ENCODE measurements around the gene PKLR. TPM values are rescaled to one million over a fixed set of nuclear protein-coding genes. Genes with fewer than 3 reads are reported as not detected.

Gene PKLR
- total RNA-seq, 2 donors from 2014 or later, result not detected

DNA sequence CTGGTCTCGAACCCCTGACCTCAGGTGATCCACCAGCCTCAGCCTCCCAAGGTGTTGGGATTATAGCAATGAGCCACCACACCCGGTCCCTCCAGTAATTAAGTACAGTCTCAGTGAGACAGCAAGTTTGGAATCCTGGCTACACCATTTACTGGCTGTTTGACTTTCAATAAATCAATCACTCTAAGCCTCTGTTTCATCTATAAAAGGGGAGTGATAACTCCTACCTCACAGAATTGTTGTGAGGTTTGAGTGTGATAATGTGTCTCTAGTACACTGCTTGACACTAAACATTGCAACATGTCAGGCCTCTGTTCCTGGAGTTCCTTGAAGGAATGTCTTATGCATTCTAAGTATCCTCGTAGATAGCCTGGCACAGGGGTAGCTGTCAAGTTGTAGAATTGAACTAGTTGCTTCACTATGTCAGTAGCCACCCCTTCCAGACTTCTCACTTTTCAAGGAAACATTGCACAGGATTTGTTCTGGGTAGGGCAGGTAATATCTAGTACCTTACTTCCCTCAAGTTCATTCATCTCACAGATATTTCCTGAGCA is 58.4 kb downstream of the PKLR start:
- DNase-seq, result no peak
- ATAC-seq (replicated peaks in 1 of 2), result no peak
- peaks cover 3 to 5% of the 10 kb centered on the region in 2 donors for H3K36me3 Mint-ChIP-seq (ENCODE audit: insufficient read depth in 2 of 2)
- H3K27me3 Mint-ChIP-seq (ENCODE audit: low read depth), result no peaks in the 10 kb centered on the region
- H3K9me3 Mint-ChIP-seq, result no peaks in the 10 kb centered on the region
- peaks cover 53% of the 10 kb centered on the region for H3K4me1 Mint-ChIP-seq (ENCODE audit: low read depth)
- H3K27ac Mint-ChIP-seq, result peak overlapping the region; percentile 44
- peak overlapping the region; percentile 79 to 90 for H3K4me3 Mint-ChIP-seq

DNA sequence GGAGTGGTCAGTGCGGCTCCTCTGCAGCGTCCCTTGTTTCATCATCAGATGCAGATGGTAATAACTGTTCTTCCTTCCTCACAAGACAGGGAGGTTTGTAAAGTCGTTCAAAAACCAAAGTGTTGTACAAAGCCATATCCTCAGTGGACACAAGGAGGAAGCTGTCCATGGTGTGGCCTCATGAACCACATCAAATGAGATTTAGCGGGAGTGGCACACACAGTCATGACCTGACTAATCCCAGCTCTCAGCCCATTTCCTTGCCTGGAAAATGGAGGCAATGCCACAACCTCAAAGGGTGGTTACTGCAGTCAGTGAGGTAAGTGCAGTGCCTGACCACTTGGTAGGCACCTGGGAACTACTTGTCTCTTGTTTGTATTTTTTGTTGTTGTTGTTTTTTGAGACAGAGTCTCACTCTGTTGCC is 59.4 kb downstream of the PKLR start:
- H3K36me3 Mint-ChIP-seq (ENCODE audit: insufficient read depth in 2 of 2), result peaks cover 4 to 5% of the 10 kb centered on the region in 2 donors
- no peaks in the 10 kb centered on the region for H3K27me3 Mint-ChIP-seq (ENCODE audit: low read depth)
- ATAC-seq (replicated peaks in 1 of 2), result no peak
- peak overlapping the region; percentile 79 to 88 for H3K4me3 Mint-ChIP-seq
- DNase-seq, result no peak
- no peaks in the 10 kb centered on the region for H3K9me3 Mint-ChIP-seq
- peaks cover 53% of the 10 kb centered on the region for H3K4me1 Mint-ChIP-seq (ENCODE audit: low read depth)
- no peak overlapping the region for H3K27ac Mint-ChIP-seq

DNA sequence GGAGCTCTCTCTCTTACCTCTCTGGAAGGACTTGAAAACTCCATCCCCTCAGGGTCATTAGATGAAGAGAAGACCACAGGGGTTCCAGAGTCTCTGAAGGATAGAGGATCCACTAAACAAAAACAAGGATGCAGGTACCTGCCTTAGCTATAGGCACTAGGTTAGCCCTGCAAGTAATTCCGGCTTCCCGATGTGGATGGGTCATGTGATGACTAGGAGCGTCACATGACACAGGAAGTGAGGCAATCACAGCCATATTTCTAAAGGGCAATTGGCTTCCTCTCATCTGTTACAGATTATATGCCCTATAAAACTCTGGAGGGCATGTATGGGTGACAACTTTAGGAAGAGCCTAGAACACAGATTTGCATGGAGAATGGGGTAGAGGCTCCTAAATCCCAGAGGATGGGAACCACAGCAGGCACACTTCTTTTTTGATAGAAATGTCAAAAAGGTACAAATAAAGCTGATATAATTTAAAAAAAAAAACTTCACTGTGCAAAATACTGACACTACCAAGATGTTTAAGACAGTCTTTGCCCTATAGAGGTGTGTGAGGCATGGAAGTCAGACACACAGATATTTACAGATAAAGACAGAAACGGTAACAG is 60.1 kb downstream of the PKLR start:
- peaks cover 2 to 3% of the 10 kb centered on the region in 2 donors for H3K36me3 Mint-ChIP-seq (ENCODE audit: insufficient read depth in 2 of 2)
- H3K27me3 Mint-ChIP-seq (ENCODE audit: low read depth), result no peaks in the 10 kb centered on the region
- H3K9me3 Mint-ChIP-seq, result no peaks in the 10 kb centered on the region
- DNase-seq (peak; percentile 66 to 70), ATAC-seq (replicated peaks in 1 of 2) (peak; percentile 47 to 52)
- peaks cover 53% of the 10 kb centered on the region for H3K4me1 Mint-ChIP-seq (ENCODE audit: low read depth)
- peak overlapping the region; percentile 79 to 88 for H3K4me3 Mint-ChIP-seq
- peak overlapping the region; percentile 83 for H3K27ac Mint-ChIP-seq

Other genes with a start within 250 kb of the PKLR start
- 1 to 10 TPM; 3.4 to 4.0 TPM for gene EFNA4, start 237.7 kb downstream of the PKLR start, total RNA-seq
- gene EFNA3, start 222.6 kb downstream of the PKLR start, total RNA-seq, result 1 to 10 TPM; 4.1 to 4.7 TPM
- gene EFNA1, start 173.6 kb downstream of the PKLR start, total RNA-seq, result 1 to 10 TPM in 1 of 2 donors, under 1 TPM in 1; 1.00 to 1.4 TPM
- gene SLC50A1, start 165.6 kb downstream of the PKLR start, total RNA-seq, result 10 to 100 TPM; 65.0 to 66.3 TPM
- 10 to 100 TPM; 49.4 to 58.9 TPM for gene DPM3, start 160.9 kb downstream of the PKLR start, total RNA-seq
- gene KRTCAP2, start 128.1 kb downstream of the PKLR start, total RNA-seq, result 100 to 1,000 TPM; 199 to 203 TPM
- gene TRIM46, start 127.6 kb downstream of the PKLR start, total RNA-seq, result 1 to 10 TPM; 8.6 to 9.8 TPM
- 10 to 100 TPM; 24.7 to 28.7 TPM for gene THBS3, start 93.5 kb downstream of the PKLR start, total RNA-seq
- 10 to 100 TPM; 25.5 to 27.4 TPM for gene MTX1, start 92.7 kb downstream of the PKLR start, total RNA-seq
- 10 to 100 TPM; 30.7 to 33.8 TPM for gene ENTREP3, start 46.0 kb downstream of the PKLR start, total RNA-seq
- 100 to 1,000 TPM; 112 to 114 TPM for gene SCAMP3, start 39.1 kb downstream of the PKLR start, total RNA-seq
- 10 to 100 TPM; 72.4 to 77.9 TPM for gene CLK2, start 27.9 kb downstream of the PKLR start, total RNA-seq
- gene HCN3, start 24.0 kb downstream of the PKLR start, total RNA-seq, result 1 to 10 TPM; 3.6 to 4.1 TPM
- gene FDPS, start 7.4 kb upstream of the PKLR start, total RNA-seq, result 100 to 1,000 TPM; 182 to 184 TPM
- 10 to 100 TPM; 20.5 to 26.8 TPM for gene RUSC1, start 19.5 kb upstream of the PKLR start, total RNA-seq